IPS-NIHi7 (cell line): ENCODE results near the gene QSOX2.

Source experiments
- DNase-seq: peaks from one replicate; pipeline ENCODE4 v3.0.0; 2012; ENCODE audit warnings: mixed read lengths; ENCODE audit errors: extremely low spot score

QSOX2 gene

DNA sequence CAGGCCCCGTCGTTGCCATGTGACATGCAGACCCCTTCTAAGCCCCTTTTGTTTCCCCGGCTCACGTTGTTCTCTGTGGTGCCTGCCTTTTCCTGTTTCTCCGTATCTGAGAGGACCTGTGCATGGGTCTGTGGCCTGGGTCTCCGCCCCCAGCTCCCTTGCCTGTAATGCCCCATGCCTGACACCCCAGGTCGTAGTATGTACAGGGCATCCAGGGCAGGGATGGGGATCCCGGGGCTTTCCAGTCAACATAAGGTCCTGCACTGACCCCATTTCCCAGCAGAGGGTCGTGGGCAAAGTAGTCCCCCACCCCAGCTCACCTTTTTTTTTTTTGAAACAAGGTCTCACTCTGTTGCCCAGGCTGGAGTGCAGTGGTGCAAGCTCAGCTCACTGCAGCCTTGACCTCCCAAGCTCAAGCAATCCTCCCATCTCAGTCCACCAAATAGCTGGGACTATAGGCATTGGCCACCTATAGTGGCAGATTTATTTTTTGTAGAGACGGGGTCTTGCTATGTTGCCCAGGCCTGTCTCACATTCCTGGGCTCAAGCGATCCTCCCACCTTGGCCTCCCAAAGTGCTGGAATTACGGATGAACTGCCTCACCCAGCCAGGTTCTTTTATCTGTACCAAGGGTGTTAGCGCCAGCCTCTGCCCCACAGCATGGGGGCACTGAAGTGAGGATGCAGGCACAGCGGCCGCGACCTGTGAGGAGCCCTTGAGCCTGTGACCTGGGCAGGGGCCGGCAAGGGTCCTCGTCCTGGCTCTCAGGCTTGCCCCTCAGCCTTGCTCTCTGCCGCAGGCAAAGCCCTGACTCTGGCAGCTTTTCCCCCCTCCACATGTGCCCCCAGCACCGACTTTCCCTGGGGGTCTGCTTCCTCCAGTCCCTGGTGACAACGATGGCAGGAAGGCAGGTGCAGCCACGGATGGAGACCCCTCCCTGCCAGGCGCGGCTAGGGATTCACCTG is 19.1 kb upstream of the QSOX2 start:
- DNase-seq, result no peak

GRCh38 chr9:136264031-136264430 is 18.4 kb upstream of the QSOX2 start:
- DNase-seq, result no peak

- no peak for DNase-seq
Observed at GRCh38 chr9:136262671-136263178, 17.1 kb upstream of the QSOX2 start.

DNA sequence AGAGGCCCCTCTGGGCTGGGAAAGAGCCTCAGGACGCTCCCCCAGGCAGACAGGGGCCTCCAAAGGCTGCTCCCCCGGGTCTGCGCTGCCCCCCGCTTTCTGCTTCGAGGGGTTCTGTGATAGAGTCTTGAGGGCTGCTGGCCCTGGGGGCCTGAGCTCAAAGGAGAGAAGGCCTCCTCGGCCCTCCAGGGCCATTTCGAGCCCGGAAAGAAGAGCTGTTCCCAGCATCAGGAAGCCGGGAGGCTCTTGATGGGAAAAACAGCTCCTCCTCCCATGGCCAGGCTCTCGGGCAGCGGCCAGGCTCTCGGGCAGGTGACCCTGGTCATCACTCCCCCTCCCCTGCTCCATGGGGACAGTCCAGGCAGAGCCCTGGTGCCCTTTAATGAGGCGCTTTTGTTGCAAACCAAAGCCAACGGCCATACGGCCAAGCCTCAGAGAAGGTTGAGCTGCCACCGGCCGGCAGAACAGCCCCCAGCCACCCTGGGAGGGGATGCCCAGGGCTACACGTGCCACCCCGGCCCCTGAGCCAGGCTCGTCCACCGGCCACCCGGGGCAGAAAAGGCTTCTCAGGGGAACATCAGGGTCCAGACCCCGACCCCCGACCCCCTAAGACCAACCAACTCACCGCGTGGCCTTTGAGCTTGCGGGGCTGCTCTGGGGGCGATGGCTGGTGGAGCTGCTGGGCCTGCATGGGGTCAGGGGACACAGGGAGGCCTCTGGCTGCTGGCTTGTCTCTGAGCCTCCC is 16.2 kb upstream of the QSOX2 start:
- DNase-seq, result no peak

- DNase-seq, result no peak
Observed at GRCh38 chr9:136260936-136261472, 15.4 kb upstream of the QSOX2 start.

GRCh38 chr9:136260521-136260920 is 14.9 kb upstream of the QSOX2 start:
- no peak for DNase-seq

GRCh38 chr9:136259836-136260235 is 14.2 kb upstream of the QSOX2 start:
- no peak for DNase-seq

GRCh38 chr9:136259517-136259813 is 13.9 kb upstream of the QSOX2 start:
- DNase-seq, result no peak

GRCh38 chr9:136258786-136259516 is 13.3 kb upstream of the QSOX2 start:
- DNase-seq, result no peak

DNA sequence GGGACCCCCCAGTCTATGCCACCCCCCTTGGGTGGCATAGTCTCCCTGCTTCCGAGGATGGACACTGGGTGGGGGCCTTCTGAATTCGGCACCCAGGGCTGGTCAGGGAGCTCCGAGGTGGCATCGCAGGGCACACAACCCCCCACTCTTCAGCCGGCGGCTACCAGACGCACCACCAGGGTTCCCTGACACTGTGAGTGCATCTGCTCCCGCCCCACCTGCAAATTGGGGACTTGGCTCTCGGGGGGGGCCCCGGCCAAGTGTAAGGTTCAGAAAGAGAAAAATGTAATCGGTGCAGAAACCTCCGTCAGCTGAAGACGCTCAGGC is 12.7 kb upstream of the QSOX2 start:
- no peak for DNase-seq

GRCh38 chr9:136257381-136258298 is 12.0 kb upstream of the QSOX2 start:
- DNase-seq, result no peak

- no peak for DNase-seq
Observed at GRCh38 chr9:136255896-136256890, 10.6 kb upstream of the QSOX2 start.

DNA sequence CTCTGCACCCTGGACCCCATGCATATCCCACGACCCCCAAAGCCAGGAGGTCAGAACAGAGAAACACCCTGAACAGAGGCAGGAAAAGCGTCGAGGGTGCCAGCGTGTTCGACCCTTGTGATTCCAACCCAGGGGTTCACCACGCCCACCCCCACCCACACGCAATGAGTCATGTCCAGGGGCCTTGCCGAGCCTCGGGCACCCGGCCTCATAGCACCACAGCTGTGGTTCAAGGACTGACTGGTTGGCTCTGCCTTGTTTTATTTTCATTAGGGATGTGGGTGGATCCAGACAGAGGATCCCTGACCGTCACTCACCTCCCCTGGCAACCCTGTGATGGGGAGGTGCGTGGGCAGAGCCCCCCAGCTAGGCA is 9.5 kb upstream of the QSOX2 start:
- DNase-seq, result no peak

- peak; percentile 52 for DNase-seq
Observed at GRCh38 chr9:136254381-136255165, 9.0 kb upstream of the QSOX2 start.

GRCh38 chr9:136253246-136254130 is 7.9 kb upstream of the QSOX2 start:
- no peak for DNase-seq

DNA sequence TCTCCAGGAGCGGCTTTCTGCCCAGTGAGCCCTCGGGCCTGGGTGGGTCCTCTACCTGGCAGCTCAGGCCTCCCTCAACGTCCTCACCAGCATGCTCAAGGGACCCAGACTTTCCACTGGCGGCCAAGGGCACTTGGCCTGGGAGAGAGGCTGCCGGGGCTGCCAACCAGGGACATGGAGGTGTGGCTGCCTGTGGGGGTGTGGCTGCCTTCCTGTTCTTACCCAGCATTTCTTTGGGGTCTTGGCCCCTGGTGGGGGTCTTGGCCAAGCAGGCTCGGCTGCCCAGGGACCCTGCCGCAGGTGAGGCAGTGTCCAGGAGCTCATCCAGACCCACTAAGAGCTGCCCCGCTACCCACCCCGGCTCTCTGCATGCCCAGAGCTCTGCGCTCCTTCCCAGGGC is 7.2 kb upstream of the QSOX2 start:
- DNase-seq, result no peak

GRCh38 chr9:136252281-136252680 is 6.7 kb upstream of the QSOX2 start:
- DNase-seq, result no peak
